OCI-LY7 (cell line): ENCODE measurements around the gene C3orf20. TPM values are rescaled to one million over a fixed set of nuclear protein-coding genes. Genes with fewer than 3 reads are reported as not detected.

Experiments used
- BruUV-seq: library from RNA; stranded (reverse); fragments of 400-500 nt; replicated peaks from 2 replicates; lab custom pipeline; 2021; lab: Mats Ljungman, UMichigan
- CTCF ChIA-PET: fragments of 300-600 bp; sonication (Branson Sonifier 250); formaldehyde crosslinking; loops from one replicate; lab custom pipeline; 2022; ENCODE audit warnings: antibody characterized with exemption; ENCODE audit not compliant: unreplicated experiment; lab: Charles Lee
- POLR2A ChIA-PET: fragments of 300-600 bp; sonication (Branson Sonifier 250); formaldehyde crosslinking; loops from one replicate; lab custom pipeline; 2022; ENCODE audit warnings: antibody characterized with exemption; lab: Charles Lee
- DNase-seq: peaks from one replicate; pipeline ENCODE4 v3.0.0-alpha.2; 2015; ENCODE audit warnings: low spot score
- H2AFZ ChIP-seq: fragments of 200-600 bp; sonication (generic), shearing (Covaris generic); 2 replicates; pipeline ENCODE4 v1.6.1; 2014; ENCODE audit warnings: mild to moderate bottlenecking, antibody characterized with exemption, low read length, moderate library complexity
- H3K27ac ChIP-seq: fragments of 200-600 bp; sonication (generic); 2 replicates; pipeline ENCODE4 v1.5.1; 2014; ENCODE audit warnings: mixed run types, low read depth, mild to moderate bottlenecking, moderate library complexity, low read length, inconsistent platforms; ENCODE audit not compliant: poor library complexity, severe bottlenecking
- H3K36me3 ChIP-seq: fragments of 200-600 bp; sonication (generic); 2 replicates; pipeline ENCODE4 v1.6.1; 2014; ENCODE audit warnings: mild to moderate bottlenecking, antibody characterized with exemption, low read length, moderate library complexity, mixed read lengths; ENCODE audit not compliant: insufficient read depth
- H3K4me1 ChIP-seq: fragments of 200-600 bp; sonication (generic); 2 replicates; pipeline ENCODE4 v1.5.1; 2014; ENCODE audit warnings: mild to moderate bottlenecking, low read length; ENCODE audit not compliant: insufficient read depth, poor library complexity, severe bottlenecking
- H3K4me2 ChIP-seq: fragments of 200-600 bp; sonication (generic); 2 replicates; pipeline ENCODE4 v1.6.1; 2014; ENCODE audit warnings: mild to moderate bottlenecking, low read length
- H3K4me3 ChIP-seq: fragments of 200-600 bp; sonication (generic); 2 replicates; pipeline ENCODE4 v1.5.1; 2014; ENCODE audit warnings: mild to moderate bottlenecking, low read depth, low read length; ENCODE audit not compliant: poor library complexity, severe bottlenecking
- H3K79me2 ChIP-seq: fragments of 200-600 bp; sonication (generic); 2 replicates; pipeline ENCODE4 v1.6.1; 2016; ENCODE audit warnings: low read depth, mild to moderate bottlenecking, low read length, moderate library complexity, mixed read lengths; ENCODE audit not compliant: insufficient read depth
- H3K9me2 ChIP-seq: fragments of 200-600 bp; sonication (generic); 2 replicates; pipeline ENCODE4 v1.6.1; 2016; ENCODE audit warnings: mild to moderate bottlenecking, low read length, mixed read lengths; ENCODE audit not compliant: insufficient read depth
- H3K9me3 ChIP-seq: fragments of 200-600 bp; sonication (generic); 2 replicates; pipeline ENCODE4 v1.6.1; 2014; ENCODE audit warnings: mild to moderate bottlenecking, mixed run types, low read length, mixed read lengths
- H4K20me1 ChIP-seq: fragments of 200-600 bp; sonication (generic); 2 replicates; pipeline ENCODE4 v1.6.1; 2014; ENCODE audit warnings: mild to moderate bottlenecking, antibody characterized with exemption, low read length, moderate library complexity, mixed read lengths; ENCODE audit not compliant: insufficient read depth
- CTCF ChIP-seq: fragments of 200-600 bp; sonication (generic); conservative IDR thresholded peaks from 2 replicates; pipeline ENCODE4 v1.5.1; 2014; ENCODE audit warnings: mild to moderate bottlenecking, antibody characterized with exemption, low read length, moderate library complexity, mixed read lengths
- EZH2phosphoT487 ChIP-seq: fragments of 200-600 bp; sonication (generic); IDR thresholded peaks from 2 replicates; pipeline ENCODE4 v1.6.1; 2018; ENCODE audit warnings: low read depth, borderline replicate concordance, mild to moderate bottlenecking, mixed run types, antibody characterized with exemption, low read length, moderate library complexity, mixed read lengths
- intact Hi-C: fragments of 100-400 bp; cut with micrococcal nuclease; formaldehyde crosslinking; loops from one replicate; pipeline ENCODE4 v1.10.0; 2022; ENCODE audit not compliant: unreplicated experiment
- total RNA-seq, 2 experiments: library from RNA; depleted of rRNA in 1 of 2; stranded (reverse); fragments of >200 nt in 1 of 2; shearing (Covaris generic) in 1 of 2; gene quantifications; 2 replicates each; pipeline ENCODE4 v1.2.3, GENCODE V29; 2014 to 2022

C3orf20 gene
- total RNA-seq, 2 experiments from 2014 or later, result 2.2 to 2.7 TPM

GRCh38 chr3:14765060-14765400 is 90.1 kb downstream of the C3orf20 start:
- no TSS peak for BruUV-seq
- TF ChIP-seq EZH2phosphoT487 (no peak), CTCF (no peak)
- Histone ChIP-seq H3K27ac (no peak overlapping the region), H4K20me1 (no peaks in the 10 kb centered on the region), H3K36me3 (no peaks in the 10 kb centered on the region), H3K4me1 (peaks cover 22% of the 10 kb centered on the region), H3K4me2 (no peak overlapping the region), H2AFZ (no peak overlapping the region), H3K9me3 (no peaks in the 10 kb centered on the region), H3K79me2 (no peaks in the 10 kb centered on the region), H3K9me2 (no peaks in the 10 kb centered on the region), H3K4me3 (no peak overlapping the region)
- no peak for DNase-seq
- intact Hi-C loops, result no loop called here
- ChIA-PET POLR2A (interaction anchor here (1.0 kb wide), 1 partner anchor 78 kb away, joined by 4 read pairs; no protein-coding TSS in a partner anchor), CTCF (interaction anchor here (1.3 kb wide), 1 partner anchor 14 kb away, joined by 3 read pairs; no protein-coding TSS in a partner anchor)

- Histone ChIP-seq H3K27ac (no peak overlapping the region), H3K4me1 (peaks cover 22% of the 10 kb centered on the region), H3K36me3 (no peaks in the 10 kb centered on the region), H3K4me2 (no peak overlapping the region), H2AFZ (no peak overlapping the region), H3K79me2 (no peaks in the 10 kb centered on the region), H3K9me2 (no peaks in the 10 kb centered on the region), H3K9me3 (no peaks in the 10 kb centered on the region), H4K20me1 (no peaks in the 10 kb centered on the region), H3K4me3 (no peak overlapping the region)
- ChIA-PET CTCF (interaction anchor here (1.3 kb wide), 1 partner anchor 15 kb away, joined by 3 read pairs; no protein-coding TSS in a partner anchor), POLR2A (interaction anchor here (1.3 kb wide), 1 partner anchor 14 kb away, joined by 3 read pairs; no protein-coding TSS in a partner anchor)
- intact Hi-C loops, result no loop called here
- no peak for DNase-seq
- BruUV-seq, result no TSS peak
- TF ChIP-seq EZH2phosphoT487 (no peak), CTCF (no peak)
Observed at GRCh38 chr3:14765576-14766427, 90.9 kb downstream of the C3orf20 start.
